Neural crest cell (in vitro differentiated cells): ENCODE results near the gene TENM3. TPM values are rescaled to one million over a fixed set of nuclear protein-coding genes. Genes with fewer than 3 reads are reported as not detected.
"Not testable (repeated sequence)": the region's sequence is repeated elsewhere in the genome, so short reads cannot be mapped to it uniquely, and the experiment has no call there.

Experiments used
- DNase-seq: peaks from one replicate; pipeline ENCODE4 v3.0.0; 2021; ENCODE audit warnings: low read depth, mixed read lengths, low spot score
- H3K27ac Mint-ChIP-seq: one replicate; pipeline ENCODE4 v1.8.0; 2021; ENCODE audit warnings: mild to moderate bottlenecking, mixed read lengths; ENCODE audit not compliant: unreplicated experiment
- H3K27me3 Mint-ChIP-seq: 2 replicates; pipeline ENCODE4 v1.8.0; 2021; ENCODE audit warnings: low read depth, mild to moderate bottlenecking, mixed read lengths
- H3K36me3 Mint-ChIP-seq: 2 replicates; pipeline ENCODE4 v1.8.0; 2021; ENCODE audit warnings: low read depth, mild to moderate bottlenecking, mixed read lengths
- H3K4me1 Mint-ChIP-seq: 2 replicates; pipeline ENCODE4 v1.8.0; 2021; ENCODE audit warnings: mixed read lengths
- H3K4me3 Mint-ChIP-seq: one replicate; pipeline ENCODE4 v1.8.0; 2021; ENCODE audit warnings: mild to moderate bottlenecking, mixed read lengths
- H3K9me3 Mint-ChIP-seq: 2 replicates; pipeline ENCODE4 v1.8.0; 2021; ENCODE audit warnings: mixed read lengths
- total RNA-seq: library from RNA; stranded (reverse); gene quantifications from 2 replicates; pipeline ENCODE4 v1.2.1, GENCODE V29; 2021
- TF ChIP-seq, protein P1 (sequence below): fragments of 200-600 bp; sonication (generic); conservative IDR thresholded peaks from 2 replicates; pipeline ENCODE4 v1.5.0; 2021; ENCODE audit warnings: antibody characterized with exemption, mild to moderate bottlenecking

The TENM3 gene
- total RNA-seq, 1 donor from 2014 or later = 43.9 TPM

- Mint-ChIP-seq H3K27ac (peak overlapping the region; percentile 9), H3K27me3 (no peaks in the 10 kb centered on the region), H3K9me3 (peaks cover 6% of the 10 kb centered on the region), H3K4me1 (peaks cover 30% of the 10 kb centered on the region), H3K4me3 (no peak overlapping the region), H3K36me3 (peaks cover 7% of the 10 kb centered on the region)
- no peak for DNase-seq
- TF ChIP-seq, protein P1, sequence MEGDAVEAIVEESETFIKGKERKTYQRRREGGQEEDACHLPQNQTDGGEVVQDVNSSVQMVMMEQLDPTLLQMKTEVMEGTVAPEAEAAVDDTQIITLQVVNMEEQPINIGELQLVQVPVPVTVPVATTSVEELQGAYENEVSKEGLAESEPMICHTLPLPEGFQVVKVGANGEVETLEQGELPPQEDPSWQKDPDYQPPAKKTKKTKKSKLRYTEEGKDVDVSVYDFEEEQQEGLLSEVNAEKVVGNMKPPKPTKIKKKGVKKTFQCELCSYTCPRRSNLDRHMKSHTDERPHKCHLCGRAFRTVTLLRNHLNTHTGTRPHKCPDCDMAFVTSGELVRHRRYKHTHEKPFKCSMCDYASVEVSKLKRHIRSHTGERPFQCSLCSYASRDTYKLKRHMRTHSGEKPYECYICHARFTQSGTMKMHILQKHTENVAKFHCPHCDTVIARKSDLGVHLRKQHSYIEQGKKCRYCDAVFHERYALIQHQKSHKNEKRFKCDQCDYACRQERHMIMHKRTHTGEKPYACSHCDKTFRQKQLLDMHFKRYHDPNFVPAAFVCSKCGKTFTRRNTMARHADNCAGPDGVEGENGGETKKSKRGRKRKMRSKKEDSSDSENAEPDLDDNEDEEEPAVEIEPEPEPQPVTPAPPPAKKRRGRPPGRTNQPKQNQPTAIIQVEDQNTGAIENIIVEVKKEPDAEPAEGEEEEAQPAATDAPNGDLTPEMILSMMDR = no peak
These were observed 2.8 kb upstream of the TENM3 start for GRCh38 chr4:182240161-182241130.

DNA sequence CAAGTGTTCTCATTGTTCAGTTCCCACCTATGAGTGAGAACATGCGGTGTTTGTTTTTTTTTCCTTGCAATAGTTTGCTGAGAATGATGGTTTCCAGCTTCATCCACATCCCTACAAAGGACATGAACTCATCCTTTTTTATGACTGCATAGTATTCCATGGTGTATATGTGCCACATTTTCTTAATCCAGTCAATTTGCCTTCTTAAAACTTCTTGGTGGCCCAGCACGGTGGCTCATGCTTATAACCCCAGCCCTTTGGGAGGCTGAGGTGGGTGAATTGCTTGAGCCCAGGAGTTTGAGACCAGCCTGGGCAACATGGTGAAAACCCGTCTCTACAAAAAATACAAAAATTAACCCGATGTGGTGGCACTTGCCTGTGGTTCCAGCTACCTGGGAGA is 942 bp upstream of the TENM3 start:
- H3K9me3 Mint-ChIP-seq, H3K36me3 Mint-ChIP-seq, H3K4me3 Mint-ChIP-seq, H3K27me3 Mint-ChIP-seq, DNase-seq, H3K27ac Mint-ChIP-seq: not testable (repeated sequence)
- H3K4me1 Mint-ChIP-seq = peaks cover 48% of the 10 kb centered on the region

DNA sequence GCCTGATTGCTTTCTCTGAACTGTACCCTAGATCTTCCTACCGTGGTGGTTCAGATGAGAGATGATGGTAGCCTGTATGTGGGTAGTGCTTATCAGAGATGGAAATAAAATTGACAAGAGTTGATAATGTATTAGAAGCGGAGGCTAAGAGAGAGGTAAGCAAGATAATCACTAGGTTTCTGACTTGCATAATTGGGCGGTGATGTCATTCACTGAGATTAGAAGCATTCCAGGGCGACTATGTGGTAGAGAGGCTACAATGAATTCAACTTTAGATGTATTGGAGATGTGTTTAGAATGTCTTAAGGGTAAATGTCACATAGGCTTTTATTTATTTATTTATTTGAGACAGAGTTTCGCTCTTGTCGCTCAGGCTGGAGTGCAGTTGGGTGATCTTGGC is 415 bp upstream of the TENM3 start:
- Mint-ChIP-seq H3K27ac (no peak overlapping the region), H3K4me1 (peaks cover 52% of the 10 kb centered on the region), H3K9me3 (peaks cover 3% of the 10 kb centered on the region), H3K27me3 (no peaks in the 10 kb centered on the region), H3K36me3 (peaks cover 8% of the 10 kb centered on the region), H3K4me3 (no peak overlapping the region)
- DNase-seq = no peak
- TF ChIP-seq, protein P1 = no peak

DNA sequence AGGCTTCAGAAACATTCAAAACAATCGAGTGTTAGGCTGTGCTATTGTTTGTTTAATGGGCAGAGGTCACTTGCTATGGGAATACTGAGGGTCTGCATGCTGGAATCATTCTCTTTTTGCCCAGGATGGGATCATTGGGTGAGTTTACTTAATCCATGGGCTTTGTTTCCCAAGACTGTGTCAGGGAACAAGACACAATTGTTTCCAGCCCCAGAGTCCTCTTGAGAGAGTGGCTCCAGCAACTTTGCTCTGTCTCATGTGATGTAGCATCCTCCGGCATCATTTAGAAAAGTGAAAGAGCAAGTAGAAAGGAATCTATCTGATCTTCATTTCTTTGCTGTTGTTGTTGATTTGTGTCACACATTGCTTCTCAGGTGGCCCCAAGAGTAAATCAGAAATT is 1.8 kb downstream of the TENM3 start:
- H3K27ac Mint-ChIP-seq = no peak overlapping the region
- no peak for DNase-seq
- H3K4me3 Mint-ChIP-seq = no peak overlapping the region
- TF ChIP-seq, protein P1 = no peak
- peaks cover 5% of the 10 kb centered on the region for H3K9me3 Mint-ChIP-seq
- H3K27me3 Mint-ChIP-seq = no peaks in the 10 kb centered on the region
- H3K36me3 Mint-ChIP-seq = peaks cover 13% of the 10 kb centered on the region
- peaks cover 41% of the 10 kb centered on the region for H3K4me1 Mint-ChIP-seq

GRCh38 chr4:182245541-182246215 is 2.5 kb downstream of the TENM3 start:
- peaks cover 35% of the 10 kb centered on the region for H3K4me1 Mint-ChIP-seq
- H3K27me3 Mint-ChIP-seq = no peaks in the 10 kb centered on the region
- DNase-seq = no peak
- peaks cover 13% of the 10 kb centered on the region for H3K36me3 Mint-ChIP-seq
- peak overlapping the region; percentile 32 for H3K4me3 Mint-ChIP-seq
- peaks cover 5% of the 10 kb centered on the region for H3K9me3 Mint-ChIP-seq
- TF ChIP-seq, protein P1 = no peak
- H3K27ac Mint-ChIP-seq = no peak overlapping the region
